ENCODE data around the gene ZNF442. TPM values are rescaled to one million over a fixed set of nuclear protein-coding genes. Genes with fewer than 3 reads are reported as not detected.

Gene ZNF442
- total and polyA plus RNA-seq, 2 experiments from 2014 or later: 1.2 to 3.6 TPM

- H3K27me3 ChIP-seq (ENCODE audit: insufficient read depth): no peaks in the 10 kb centered on the region
- H3K4me3 ChIP-seq: no peak overlapping the region
- Mint-ChIP-seq H3K9me3 (peaks cover 86% of the 10 kb centered on the region), H3K27me3 (ENCODE audit: insufficient read depth, low read depth, poor library complexity) (peaks cover 2% of the 10 kb centered on the region), H3K36me3 (ENCODE audit: low read depth) (peaks cover 26% of the 10 kb centered on the region; the same call in 2 of the 3 replicates), H3K4me3 (no peak overlapping the region), H3K4me1 (no peaks in the 10 kb centered on the region), H3K27ac (no peak overlapping the region)
- no peaks in the 10 kb centered on the region for H3K9me2 ChIP-seq (ENCODE audit: insufficient read depth)
- no peak overlapping the region for H3K4me2 ChIP-seq
- TF ChIP-seq REST (IDR thresholded peaks at IDR 0.05; ENCODE audit: unreplicated experiment) (no peak), NANOG (IDR thresholded peaks at IDR 0.05; ENCODE audit: borderline replicate concordance) (no peak), POLR2AphosphoS5 (IDR thresholded peaks at IDR 0.05; ENCODE audit: low read depth) (no peak), CTCF (conservative IDR thresholded peaks at IDR 0.05; ENCODE audit: low read depth in 2 of 2) (no peak), ZNF462 (CRISPR knock-in tag; IDR thresholded peaks at IDR 0.05) (no peak), JUNB (IDR thresholded peaks at IDR 0.05; ENCODE audit: unreplicated experiment) (no peak), ZNF331 (CRISPR knock-in tag; IDR thresholded peaks at IDR 0.05; ENCODE audit: low read depth) (no peak), EZH2 (IDR thresholded peaks at IDR 0.05; ENCODE audit: low read depth, unreplicated experiment) (no peak), ETS1 (IDR thresholded peaks at IDR 0.05) (no peak), EZH2phosphoT487 (IDR thresholded peaks at IDR 0.05; ENCODE audit: unreplicated experiment) (no peak), CREB1 (CRISPR knock-in tag; IDR thresholded peaks at IDR 0.05; ENCODE audit: low read depth) (no peak), STAT1 (IDR thresholded peaks at IDR 0.05; ENCODE audit: unreplicated experiment) (no peak), ZNF114 (CRISPR knock-in tag; IDR thresholded peaks at IDR 0.05) (no peak)
- 0 out of 2 replicates have a peak, but pooled peaks cover 2% of the 10 kb centered on the region for H4K20me1 ChIP-seq (replicated peaks; ENCODE audit: insufficient read depth)
- H3K4me1 ChIP-seq (ENCODE audit: insufficient read depth): no peaks in the 10 kb centered on the region; the same call in 1 of the 2 replicates
- DNase-seq (ENCODE audit: low spot score) (no peak), ATAC-seq (no peak)
- no peaks in the 10 kb centered on the region for H3F3A ChIP-seq (replicated peaks; ENCODE audit: low read depth)
- no peak overlapping the region for H3K27ac ChIP-seq (ENCODE audit: low read depth)
- 0 out of 2 replicates have a peak, but pooled peaks cover 8% of the 10 kb centered on the region for H3K36me3 ChIP-seq (ENCODE audit: insufficient read depth)
- no peaks in the 10 kb centered on the region for H3K79me2 ChIP-seq (replicated peaks; ENCODE audit: insufficient read depth)
- no peak overlapping the region for H2AFZ ChIP-seq
Measured at GRCh38 chr19:12325690-12326089, 39.8 kb downstream of the ZNF442 start.
